ENCODE results near the gene DMAC2.
"Not testable (repeated sequence)": the region's sequence is repeated elsewhere in the genome, so short reads cannot be mapped to it uniquely, and the experiment has no call there.

DMAC2 gene

DNA sequence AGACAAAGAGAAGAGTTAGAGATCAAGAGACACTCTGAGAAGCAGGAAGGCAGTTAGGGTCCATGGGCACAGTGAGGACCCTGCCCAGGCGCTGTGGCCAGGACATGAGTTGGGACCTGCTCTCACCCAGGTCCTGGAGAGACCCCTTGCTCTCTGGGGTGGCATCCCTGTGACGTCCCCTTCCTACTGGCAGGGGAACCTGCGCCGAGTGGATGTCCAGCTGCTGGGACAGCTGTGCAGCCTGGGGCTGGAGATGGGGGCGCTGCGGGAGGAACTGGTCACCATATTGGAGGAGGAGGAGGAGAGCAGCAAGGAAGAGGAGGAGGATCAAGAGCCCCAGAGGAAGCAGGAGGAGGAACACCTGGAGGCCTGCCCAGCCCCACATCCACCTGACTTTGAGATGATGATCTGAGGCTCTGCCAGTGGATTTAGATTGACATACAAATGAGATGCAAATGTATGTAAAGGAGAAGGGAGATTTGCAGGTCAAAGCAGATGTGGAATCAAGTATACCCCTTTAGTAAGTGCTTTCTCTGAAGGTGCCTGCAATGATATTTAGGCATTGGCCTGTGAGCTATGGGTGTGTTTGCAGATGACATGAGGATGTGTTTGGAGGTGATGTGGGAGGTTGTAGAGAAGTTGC is 4.2 kb upstream of the DMAC2 start:
- no peak overlapping the region for H3K4me2 ChIP-seq
- H3K9me3 ChIP-seq = no peaks in the 10 kb centered on the region
- no peak overlapping the region for H3K27ac ChIP-seq
- H4K20me1 ChIP-seq = no peaks in the 10 kb centered on the region
- no peaks in the 10 kb centered on the region for H3K27me3 ChIP-seq
- no peak for TF ChIP-seq Cebpa-rat (IDR thresholded peaks at IDR 0.05)
- no peaks in the 10 kb centered on the region for H3K36me3 ChIP-seq
- no peak overlapping the region for H3K4me3 ChIP-seq
- H3K4me1 ChIP-seq = peaks cover 15% of the 10 kb centered on the region
- no peak overlapping the region for H3K9ac ChIP-seq

DNA sequence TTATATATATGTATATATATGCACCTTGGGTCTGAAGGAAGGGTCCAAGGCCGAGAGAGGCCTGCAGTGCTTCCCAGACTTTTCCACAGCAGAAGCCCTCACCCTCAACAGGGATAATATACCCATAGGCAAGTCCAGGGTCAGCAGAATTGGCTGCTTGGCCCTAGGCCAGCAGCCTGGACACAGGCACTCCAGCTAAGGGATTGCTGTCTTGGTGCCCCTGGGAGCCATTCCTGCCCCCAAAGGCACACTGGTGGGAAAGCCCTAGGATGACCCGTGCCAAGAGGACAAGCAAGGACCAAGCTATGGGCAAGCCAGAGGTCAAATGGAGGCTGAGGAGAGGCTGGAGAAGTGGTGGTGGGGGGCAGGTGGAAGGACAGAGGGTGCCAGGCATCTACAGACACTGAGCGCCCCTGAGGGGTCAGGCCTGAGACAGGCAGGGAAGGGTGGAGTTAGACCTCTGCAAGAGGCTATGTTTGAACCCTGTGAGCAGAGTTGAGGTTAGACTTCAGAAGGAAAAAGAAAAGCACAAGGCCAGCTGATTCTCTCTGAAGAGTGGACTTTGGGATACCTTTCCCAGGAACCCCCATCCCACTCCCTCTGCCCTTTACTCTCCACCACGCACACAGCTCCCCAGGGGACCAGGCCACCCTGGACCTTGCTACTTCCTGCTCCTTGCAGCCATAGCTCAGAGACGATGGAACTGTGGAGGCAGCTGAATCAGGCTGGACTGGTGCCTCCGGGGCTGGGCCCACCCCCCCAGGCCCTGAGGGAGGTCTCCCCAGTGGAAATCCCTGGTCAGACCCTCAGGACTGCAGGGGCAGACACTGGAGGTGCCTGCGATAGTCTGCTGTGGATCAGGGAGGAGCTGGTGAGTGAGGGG is 3.0 kb upstream of the DMAC2 start, which contains the start of gene ERICH4:
Gene ERICH4 (plus strand): TSS at position 684 of the 883 bp plus-strand sequence. CDS start 14 bp downstream, at position 698.
- H3K9ac ChIP-seq = 0 out of 2 replicates have a peak within 1 kb of the TSS, but pooled peaks have one; percentile 24
- H3K36me3 ChIP-seq = peaks cover 6% of the 10 kb centered on the region
- TF ChIP-seq Cebpa-rat (IDR thresholded peaks at IDR 0.05) = no peak
- H3K4me3 ChIP-seq = no peak within 1 kb of the TSS
- H3K4me2 ChIP-seq = peak within 1 kb of the TSS; percentile 14; the same call in 1 of the 2 replicates
- no peaks in the 10 kb centered on the region for H3K27me3 ChIP-seq
- no peaks in the 10 kb centered on the region for H4K20me1 ChIP-seq
- no peak within 1 kb of the TSS for H3K27ac ChIP-seq
- H3K4me1 ChIP-seq = peaks cover 26% of the 10 kb centered on the region
- no peaks in the 10 kb centered on the region for H3K9me3 ChIP-seq

DNA sequence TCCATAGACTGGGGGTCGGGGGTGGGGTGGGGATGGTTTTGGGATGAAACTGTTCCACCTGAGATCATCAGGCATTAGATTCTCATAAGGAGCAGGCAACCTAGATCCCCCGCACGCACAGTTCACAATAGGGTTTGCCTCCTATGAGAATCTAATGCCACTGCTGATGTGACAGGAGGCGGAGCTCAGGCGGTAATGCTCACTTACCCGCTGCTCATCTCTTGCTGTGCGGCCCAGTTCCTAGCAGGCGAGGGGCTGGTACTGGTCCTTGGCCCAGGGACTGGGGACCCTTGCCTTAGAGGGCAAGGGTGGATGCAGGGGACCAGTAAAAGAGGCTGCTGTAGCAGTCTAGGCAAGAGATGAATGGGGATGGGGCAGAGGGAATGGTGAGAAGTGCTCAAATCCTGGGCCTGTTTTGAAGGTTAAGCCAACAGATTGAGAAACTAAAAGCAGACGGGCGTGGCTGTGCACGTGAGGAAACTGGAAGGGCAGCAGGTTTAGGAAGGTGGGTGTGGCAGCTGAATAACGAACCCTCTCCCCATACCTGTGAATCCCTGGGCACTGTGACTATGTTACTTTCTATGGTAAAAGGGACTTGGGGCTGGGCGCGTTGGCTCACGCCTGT is 1.7 kb upstream of the DMAC2 start:
- Histone ChIP-seq H3K4me2 (no peak overlapping the region), H3K4me1 (peaks cover 26% of the 10 kb centered on the region), H3K36me3 (peaks cover 13% of the 10 kb centered on the region), H4K20me1 (no peaks in the 10 kb centered on the region), H3K9ac (no peak overlapping the region), H3K27me3 (no peaks in the 10 kb centered on the region), H3K4me3 (no peak overlapping the region), H3K27ac (no peak overlapping the region), H3K9me3 (no peaks in the 10 kb centered on the region)
- TF ChIP-seq Cebpa-rat (IDR thresholded peaks at IDR 0.05) = no peak

DNA sequence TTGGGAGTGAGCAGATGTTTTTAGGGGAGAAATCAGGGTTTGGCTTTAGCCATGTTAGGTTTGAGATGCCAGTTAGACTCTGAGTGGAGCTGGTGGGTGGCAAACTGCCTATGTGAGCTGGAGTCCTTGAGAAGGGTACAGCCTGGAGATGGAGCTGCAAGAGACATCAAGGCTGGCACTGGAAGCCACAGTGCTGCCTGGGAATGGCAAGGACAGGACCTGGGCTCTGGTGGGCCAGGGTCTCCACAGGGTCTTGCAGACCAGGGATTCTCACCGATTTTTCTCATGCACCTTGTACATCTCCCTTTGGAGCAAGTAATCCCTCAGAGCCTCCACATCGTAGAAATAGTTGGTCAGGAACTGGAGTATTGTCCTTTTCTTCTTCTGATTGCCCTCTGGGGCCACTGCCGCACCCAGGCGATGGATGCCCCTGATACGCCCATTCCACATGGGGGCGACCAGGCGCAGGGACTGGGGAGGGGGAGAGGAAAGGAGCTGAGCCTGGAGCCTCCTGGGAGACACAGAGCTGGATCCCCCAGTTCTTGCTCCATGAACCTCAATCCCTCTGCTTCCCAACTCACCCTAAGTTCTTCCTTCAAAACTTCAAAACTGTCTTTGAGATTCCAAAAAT is 1.7 kb downstream of the DMAC2 start:
- no peak overlapping the region for H3K4me3 ChIP-seq
- no peaks in the 10 kb centered on the region for H3K9me3 ChIP-seq
- H3K36me3 ChIP-seq = peaks cover 28% of the 10 kb centered on the region
- peaks cover 33% of the 10 kb centered on the region for H3K4me1 ChIP-seq
- TF ChIP-seq Cebpa-rat (IDR thresholded peaks at IDR 0.05) = no peak
- no peak overlapping the region for H3K9ac ChIP-seq
- no peaks in the 10 kb centered on the region for H3K27me3 ChIP-seq
- H3K27ac ChIP-seq = no peak overlapping the region
- no peaks in the 10 kb centered on the region for H4K20me1 ChIP-seq
- peak overlapping the region; percentile 77; the same call in 1 of the 2 replicates for H3K4me2 ChIP-seq

DNA sequence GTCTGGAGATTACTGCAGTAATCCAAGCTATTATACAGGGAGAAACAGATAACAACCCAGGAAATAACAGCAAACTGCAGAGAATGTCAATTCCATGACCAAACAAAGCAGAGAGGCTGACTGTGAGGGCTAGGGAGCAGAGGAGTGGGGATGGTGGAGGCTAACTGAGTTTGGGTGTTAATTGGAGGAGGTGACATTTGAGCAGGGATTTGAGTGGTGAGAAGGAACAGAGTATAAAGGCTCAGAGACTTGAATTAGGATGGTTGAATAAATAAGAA is 3.1 kb downstream of the DMAC2 start:
- Histone ChIP-seq H3K9ac (no peak overlapping the region), H3K27me3 (no peaks in the 10 kb centered on the region), H3K27ac (no peak overlapping the region), H3K4me1 (peaks cover 30% of the 10 kb centered on the region), H3K36me3 (peaks cover 42% of the 10 kb centered on the region), H3K4me2 (no peak overlapping the region), H4K20me1 (peaks cover 4% of the 10 kb centered on the region; the same call in 1 of the 2 replicates), H3K9me3 (no peaks in the 10 kb centered on the region), H3K4me3 (no peak overlapping the region)
- no peak for TF ChIP-seq Cebpa-rat (IDR thresholded peaks at IDR 0.05)

DNA sequence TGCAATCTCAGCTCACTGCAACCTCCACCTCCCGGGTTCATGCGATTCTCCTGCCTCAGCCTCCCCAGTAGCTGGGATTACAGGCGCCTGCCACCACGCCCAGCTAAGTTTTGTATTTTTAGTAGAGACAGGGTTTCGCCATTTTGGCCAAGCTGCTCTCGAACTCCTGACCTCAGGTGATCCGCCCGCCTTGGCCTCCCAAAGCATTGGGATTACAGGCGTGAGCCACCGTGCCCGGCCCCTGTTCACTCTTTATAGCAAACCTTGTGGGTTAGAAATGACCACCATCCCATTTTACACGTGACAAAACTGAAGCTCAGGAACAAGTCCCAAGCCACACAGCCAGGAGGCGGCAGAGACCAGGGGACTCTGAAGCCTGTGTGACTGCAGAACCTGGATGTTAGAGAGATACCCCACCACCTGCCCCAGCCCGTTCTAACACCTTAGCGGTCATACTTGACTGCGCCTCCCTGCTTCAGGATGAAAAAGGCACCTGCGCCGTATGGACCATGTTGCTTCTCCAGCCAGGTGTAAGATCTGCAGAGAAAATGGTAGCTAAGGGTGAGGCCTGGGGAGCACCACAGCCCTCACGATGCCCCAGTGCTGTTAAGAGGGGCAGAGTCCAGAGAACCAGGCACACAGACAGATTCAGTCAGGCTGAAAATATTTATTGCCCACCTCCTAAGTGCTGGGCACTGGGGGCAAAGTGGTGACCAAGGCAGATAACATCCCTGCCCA is 3.6 kb downstream of the DMAC2 start:
- no peaks in the 10 kb centered on the region for H3K9me3 ChIP-seq

DNA sequence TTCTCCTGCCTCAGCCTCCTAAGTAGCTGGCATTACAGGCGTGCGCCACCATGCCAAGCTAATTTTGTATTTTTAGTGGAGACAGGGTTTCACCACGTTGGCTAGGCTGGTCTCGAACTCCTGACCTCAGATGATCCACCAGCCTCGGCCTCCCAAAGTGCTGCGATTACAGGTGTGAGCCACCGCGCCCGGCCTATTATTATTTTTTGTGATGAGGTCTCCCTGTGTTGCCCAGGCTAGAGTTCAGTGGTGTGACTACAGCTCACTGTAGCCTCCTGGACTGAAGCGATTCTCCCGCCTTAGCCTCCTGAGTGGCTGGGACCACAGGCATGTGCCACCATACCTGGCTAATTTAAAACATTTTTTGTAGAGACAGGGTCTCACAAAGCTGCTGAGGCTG is 4.3 kb downstream of the DMAC2 start:
- not testable (repeated sequence) for H3K4me3 ChIP-seq, H4K20me1 ChIP-seq, H3K9ac ChIP-seq, H3K9me3 ChIP-seq, H3K27me3 ChIP-seq, H3K4me2 ChIP-seq, H3K27ac ChIP-seq
- Histone ChIP-seq H3K4me1 (peaks cover 41% of the 10 kb centered on the region), H3K36me3 (peaks cover 46% of the 10 kb centered on the region)

More for the DNA sequence above, 3.6 kb downstream of the DMAC2 start:
- H3K4me3 ChIP-seq = no peak overlapping the region
- peaks cover 9% of the 10 kb centered on the region; the same call in 1 of the 2 replicates for H4K20me1 ChIP-seq
- H3K9ac ChIP-seq = no peak overlapping the region
- H3K36me3 ChIP-seq = peaks cover 43% of the 10 kb centered on the region
- no peak for TF ChIP-seq Cebpa-rat (IDR thresholded peaks at IDR 0.05)
- no peak overlapping the region for H3K27ac ChIP-seq
- H3K4me1 ChIP-seq = peaks cover 35% of the 10 kb centered on the region
- H3K4me2 ChIP-seq = no peak overlapping the region
- no peaks in the 10 kb centered on the region for H3K27me3 ChIP-seq

DNA sequence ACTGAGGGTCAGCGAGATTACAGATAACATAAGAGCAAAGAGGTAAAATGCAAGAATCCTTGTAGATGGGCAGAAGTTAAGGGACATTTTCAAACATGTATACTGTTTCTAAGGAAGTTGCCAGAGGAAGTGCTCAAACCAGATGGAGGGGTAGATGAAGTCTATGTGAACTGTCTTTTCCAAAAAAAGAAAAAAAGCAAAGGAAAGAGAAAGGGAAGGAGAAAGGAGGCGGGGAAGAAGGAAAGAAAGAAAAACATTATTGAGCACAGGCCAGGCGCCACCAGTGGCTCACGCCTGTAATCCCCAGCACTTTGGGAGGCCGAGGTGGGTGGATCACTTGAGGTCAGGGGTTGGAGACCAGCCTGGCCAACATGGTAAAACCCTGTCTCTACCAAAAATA is 5.3 kb downstream of the DMAC2 start:
- TF ChIP-seq Cebpa-rat (IDR thresholded peaks at IDR 0.05) = no peak
- H3K9me3 ChIP-seq = no peaks in the 10 kb centered on the region
- H3K4me2 ChIP-seq = peak overlapping the region; percentile 2; the same call in 1 of the 2 replicates
- H3K27me3 ChIP-seq = no peaks in the 10 kb centered on the region
- H4K20me1 ChIP-seq = peaks cover 9% of the 10 kb centered on the region; the same call in 1 of the 2 replicates
- H3K27ac ChIP-seq = no peak overlapping the region
- peaks cover 42% of the 10 kb centered on the region for H3K4me1 ChIP-seq
- H3K36me3 ChIP-seq = peaks cover 51% of the 10 kb centered on the region
- H3K9ac ChIP-seq = no peak overlapping the region
- no peak overlapping the region for H3K4me3 ChIP-seq

DNA sequence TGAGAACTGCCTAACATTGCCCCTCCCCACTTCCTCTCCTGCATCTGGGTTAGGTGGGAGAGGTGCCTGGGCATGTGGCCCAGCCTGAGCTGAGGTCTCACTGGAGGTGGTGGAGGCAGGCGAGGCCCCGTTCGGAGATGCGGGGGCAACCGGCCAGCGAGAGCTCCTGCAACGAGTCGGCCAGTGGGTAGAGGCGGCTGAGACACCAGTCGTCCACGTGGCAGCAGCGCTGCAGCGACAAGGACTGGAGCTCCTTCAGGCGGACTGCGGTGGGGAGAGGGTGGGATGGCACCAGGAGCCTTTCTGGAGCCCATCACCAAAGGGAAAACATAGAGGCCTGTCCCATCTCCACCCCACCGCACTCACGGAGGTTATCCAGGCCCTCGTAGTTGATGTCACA is 6.5 kb downstream of the DMAC2 start:
- no peaks in the 10 kb centered on the region for H3K27me3 ChIP-seq
- H3K4me2 ChIP-seq = no peak overlapping the region
- peaks cover 9% of the 10 kb centered on the region; the same call in 1 of the 2 replicates for H4K20me1 ChIP-seq
- no peaks in the 10 kb centered on the region for H3K9me3 ChIP-seq
- no peak for TF ChIP-seq Cebpa-rat (IDR thresholded peaks at IDR 0.05)
- H3K9ac ChIP-seq = no peak overlapping the region
- peaks cover 55% of the 10 kb centered on the region for H3K36me3 ChIP-seq
- no peak overlapping the region for H3K27ac ChIP-seq
- no peak overlapping the region for H3K4me3 ChIP-seq
- H3K4me1 ChIP-seq = peaks cover 43% of the 10 kb centered on the region
